ENCODE measurements around the gene NFATC2. TPM values are rescaled to one million over a fixed set of nuclear protein-coding genes. Genes with fewer than 3 reads are reported as not detected.

NFATC2 gene
- total and polyA plus RNA-seq, 2 experiments from 2014 or later: 0.52 to 0.59 TPM

DNA sequence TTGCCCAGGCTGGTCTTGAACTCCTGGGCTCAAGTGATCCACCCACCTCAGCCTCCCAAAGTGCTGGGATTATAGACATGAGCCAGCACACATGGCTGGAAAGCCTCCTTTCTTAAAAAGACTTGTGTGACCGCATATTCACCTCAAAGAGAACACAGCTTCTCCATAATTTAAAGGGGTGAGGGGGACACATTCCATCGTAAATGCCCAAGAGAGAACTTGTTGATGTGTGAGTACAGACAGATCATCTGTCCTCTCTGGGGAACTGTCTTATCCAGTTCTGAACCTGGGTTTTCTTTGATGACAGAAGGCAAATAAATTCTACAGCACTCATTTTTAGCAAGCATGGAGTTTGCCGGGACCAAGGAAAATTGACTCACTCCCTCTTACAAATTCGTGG, 47.2 kb downstream of the NFATC2 start (continued):
- TF ChIP-seq, protein P1, sequence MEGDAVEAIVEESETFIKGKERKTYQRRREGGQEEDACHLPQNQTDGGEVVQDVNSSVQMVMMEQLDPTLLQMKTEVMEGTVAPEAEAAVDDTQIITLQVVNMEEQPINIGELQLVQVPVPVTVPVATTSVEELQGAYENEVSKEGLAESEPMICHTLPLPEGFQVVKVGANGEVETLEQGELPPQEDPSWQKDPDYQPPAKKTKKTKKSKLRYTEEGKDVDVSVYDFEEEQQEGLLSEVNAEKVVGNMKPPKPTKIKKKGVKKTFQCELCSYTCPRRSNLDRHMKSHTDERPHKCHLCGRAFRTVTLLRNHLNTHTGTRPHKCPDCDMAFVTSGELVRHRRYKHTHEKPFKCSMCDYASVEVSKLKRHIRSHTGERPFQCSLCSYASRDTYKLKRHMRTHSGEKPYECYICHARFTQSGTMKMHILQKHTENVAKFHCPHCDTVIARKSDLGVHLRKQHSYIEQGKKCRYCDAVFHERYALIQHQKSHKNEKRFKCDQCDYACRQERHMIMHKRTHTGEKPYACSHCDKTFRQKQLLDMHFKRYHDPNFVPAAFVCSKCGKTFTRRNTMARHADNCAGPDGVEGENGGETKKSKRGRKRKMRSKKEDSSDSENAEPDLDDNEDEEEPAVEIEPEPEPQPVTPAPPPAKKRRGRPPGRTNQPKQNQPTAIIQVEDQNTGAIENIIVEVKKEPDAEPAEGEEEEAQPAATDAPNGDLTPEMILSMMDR (conservative IDR thresholded peaks at IDR 0.05; ENCODE audit: low read depth in 2 of 2): no peak
- no peak for TF ChIP-seq STAT1 (IDR thresholded peaks at IDR 0.05; ENCODE audit: unreplicated experiment)
- no peak for TF ChIP-seq NANOG (IDR thresholded peaks at IDR 0.05; ENCODE audit: borderline replicate concordance)
- TF ChIP-seq, protein P2, sequence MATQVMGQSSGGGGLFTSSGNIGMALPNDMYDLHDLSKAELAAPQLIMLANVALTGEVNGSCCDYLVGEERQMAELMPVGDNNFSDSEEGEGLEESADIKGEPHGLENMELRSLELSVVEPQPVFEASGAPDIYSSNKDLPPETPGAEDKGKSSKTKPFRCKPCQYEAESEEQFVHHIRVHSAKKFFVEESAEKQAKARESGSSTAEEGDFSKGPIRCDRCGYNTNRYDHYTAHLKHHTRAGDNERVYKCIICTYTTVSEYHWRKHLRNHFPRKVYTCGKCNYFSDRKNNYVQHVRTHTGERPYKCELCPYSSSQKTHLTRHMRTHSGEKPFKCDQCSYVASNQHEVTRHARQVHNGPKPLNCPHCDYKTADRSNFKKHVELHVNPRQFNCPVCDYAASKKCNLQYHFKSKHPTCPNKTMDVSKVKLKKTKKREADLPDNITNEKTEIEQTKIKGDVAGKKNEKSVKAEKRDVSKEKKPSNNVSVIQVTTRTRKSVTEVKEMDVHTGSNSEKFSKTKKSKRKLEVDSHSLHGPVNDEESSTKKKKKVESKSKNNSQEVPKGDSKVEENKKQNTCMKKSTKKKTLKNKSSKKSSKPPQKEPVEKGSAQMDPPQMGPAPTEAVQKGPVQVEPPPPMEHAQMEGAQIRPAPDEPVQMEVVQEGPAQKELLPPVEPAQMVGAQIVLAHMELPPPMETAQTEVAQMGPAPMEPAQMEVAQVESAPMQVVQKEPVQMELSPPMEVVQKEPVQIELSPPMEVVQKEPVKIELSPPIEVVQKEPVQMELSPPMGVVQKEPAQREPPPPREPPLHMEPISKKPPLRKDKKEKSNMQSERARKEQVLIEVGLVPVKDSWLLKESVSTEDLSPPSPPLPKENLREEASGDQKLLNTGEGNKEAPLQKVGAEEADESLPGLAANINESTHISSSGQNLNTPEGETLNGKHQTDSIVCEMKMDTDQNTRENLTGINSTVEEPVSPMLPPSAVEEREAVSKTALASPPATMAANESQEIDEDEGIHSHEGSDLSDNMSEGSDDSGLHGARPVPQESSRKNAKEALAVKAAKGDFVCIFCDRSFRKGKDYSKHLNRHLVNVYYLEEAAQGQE (IDR thresholded peaks at IDR 0.05; ENCODE audit: unreplicated experiment): no peak

DNA sequence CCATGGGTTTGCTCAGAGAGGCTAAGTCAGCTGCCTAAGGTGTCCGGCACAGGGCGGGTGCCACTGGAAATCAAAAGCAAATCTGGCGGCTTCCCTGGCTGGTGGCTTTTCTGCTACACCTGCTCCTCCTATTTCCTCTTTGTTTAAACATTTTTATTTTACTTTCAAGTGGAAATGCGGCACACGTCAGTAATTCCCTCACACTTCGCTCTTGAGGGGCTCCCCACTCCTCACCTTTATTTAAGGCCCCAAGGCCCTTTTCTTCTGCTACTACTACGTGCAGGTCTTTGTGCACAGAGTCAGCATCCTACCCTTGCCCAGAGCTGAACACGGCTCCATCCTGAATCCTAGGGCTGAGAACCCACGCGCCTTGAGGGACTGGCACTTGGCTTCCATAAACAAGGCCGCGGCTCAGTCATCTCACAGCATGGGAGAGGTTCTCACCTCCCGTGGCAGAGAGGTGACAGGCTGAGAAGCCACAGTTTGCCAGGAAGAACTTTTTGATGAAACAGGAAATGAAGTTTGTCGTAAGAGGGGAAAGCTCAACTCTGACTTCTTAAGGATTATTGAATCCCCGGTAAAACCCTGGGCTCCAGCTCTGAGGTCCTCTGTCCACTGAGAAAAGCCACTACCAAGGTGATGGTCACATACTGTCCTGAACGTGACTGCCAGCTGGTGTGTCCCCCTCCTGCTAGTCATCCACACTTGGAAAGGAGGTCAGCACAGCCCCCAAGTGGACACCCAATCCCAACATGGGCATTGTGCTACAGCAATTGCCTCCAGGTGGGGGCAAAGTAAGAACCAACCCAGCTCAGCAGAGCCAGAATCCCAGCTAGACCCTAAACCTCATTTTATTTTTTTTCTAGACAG, 48.0 kb downstream of the NFATC2 start:
- no peak overlapping the region for H3K4me2 ChIP-seq
- H3K27me3 Mint-ChIP-seq (ENCODE audit: insufficient read depth, low read depth, poor library complexity): peaks cover 5% of the 10 kb centered on the region
- no peak overlapping the region for H3K4me3 ChIP-seq
- H3K9me2 ChIP-seq (ENCODE audit: insufficient read depth): no peaks in the 10 kb centered on the region
- H3F3A ChIP-seq (replicated peaks; ENCODE audit: low read depth): no peaks in the 10 kb centered on the region
- H3K4me3 Mint-ChIP-seq: no peak overlapping the region
- H3K4me1 Mint-ChIP-seq: peaks cover 18% of the 10 kb centered on the region
- no peaks in the 10 kb centered on the region for H3K36me3 ChIP-seq (ENCODE audit: insufficient read depth)
- H3K4me1 ChIP-seq (ENCODE audit: insufficient read depth): peaks cover 7% of the 10 kb centered on the region; the same call in 1 of the 2 replicates
- H3K27me3 ChIP-seq (ENCODE audit: insufficient read depth): no peaks in the 10 kb centered on the region
- H3K27ac ChIP-seq (ENCODE audit: low read depth): no peak overlapping the region
- ATAC-seq (no peak), DNase-seq (ENCODE audit: low spot score) (no peak)
- no peak overlapping the region for H3K27ac Mint-ChIP-seq
- no peaks in the 10 kb centered on the region for H3K9me3 Mint-ChIP-seq
- H3K79me2 ChIP-seq (replicated peaks; ENCODE audit: insufficient read depth): no peaks in the 10 kb centered on the region
- no peak overlapping the region for H2AFZ ChIP-seq
- H4K20me1 ChIP-seq (replicated peaks; ENCODE audit: insufficient read depth): no peaks in the 10 kb centered on the region
- no peaks in the 10 kb centered on the region for H3K36me3 Mint-ChIP-seq (ENCODE audit: low read depth)
- TF ChIP-seq, protein P3, sequence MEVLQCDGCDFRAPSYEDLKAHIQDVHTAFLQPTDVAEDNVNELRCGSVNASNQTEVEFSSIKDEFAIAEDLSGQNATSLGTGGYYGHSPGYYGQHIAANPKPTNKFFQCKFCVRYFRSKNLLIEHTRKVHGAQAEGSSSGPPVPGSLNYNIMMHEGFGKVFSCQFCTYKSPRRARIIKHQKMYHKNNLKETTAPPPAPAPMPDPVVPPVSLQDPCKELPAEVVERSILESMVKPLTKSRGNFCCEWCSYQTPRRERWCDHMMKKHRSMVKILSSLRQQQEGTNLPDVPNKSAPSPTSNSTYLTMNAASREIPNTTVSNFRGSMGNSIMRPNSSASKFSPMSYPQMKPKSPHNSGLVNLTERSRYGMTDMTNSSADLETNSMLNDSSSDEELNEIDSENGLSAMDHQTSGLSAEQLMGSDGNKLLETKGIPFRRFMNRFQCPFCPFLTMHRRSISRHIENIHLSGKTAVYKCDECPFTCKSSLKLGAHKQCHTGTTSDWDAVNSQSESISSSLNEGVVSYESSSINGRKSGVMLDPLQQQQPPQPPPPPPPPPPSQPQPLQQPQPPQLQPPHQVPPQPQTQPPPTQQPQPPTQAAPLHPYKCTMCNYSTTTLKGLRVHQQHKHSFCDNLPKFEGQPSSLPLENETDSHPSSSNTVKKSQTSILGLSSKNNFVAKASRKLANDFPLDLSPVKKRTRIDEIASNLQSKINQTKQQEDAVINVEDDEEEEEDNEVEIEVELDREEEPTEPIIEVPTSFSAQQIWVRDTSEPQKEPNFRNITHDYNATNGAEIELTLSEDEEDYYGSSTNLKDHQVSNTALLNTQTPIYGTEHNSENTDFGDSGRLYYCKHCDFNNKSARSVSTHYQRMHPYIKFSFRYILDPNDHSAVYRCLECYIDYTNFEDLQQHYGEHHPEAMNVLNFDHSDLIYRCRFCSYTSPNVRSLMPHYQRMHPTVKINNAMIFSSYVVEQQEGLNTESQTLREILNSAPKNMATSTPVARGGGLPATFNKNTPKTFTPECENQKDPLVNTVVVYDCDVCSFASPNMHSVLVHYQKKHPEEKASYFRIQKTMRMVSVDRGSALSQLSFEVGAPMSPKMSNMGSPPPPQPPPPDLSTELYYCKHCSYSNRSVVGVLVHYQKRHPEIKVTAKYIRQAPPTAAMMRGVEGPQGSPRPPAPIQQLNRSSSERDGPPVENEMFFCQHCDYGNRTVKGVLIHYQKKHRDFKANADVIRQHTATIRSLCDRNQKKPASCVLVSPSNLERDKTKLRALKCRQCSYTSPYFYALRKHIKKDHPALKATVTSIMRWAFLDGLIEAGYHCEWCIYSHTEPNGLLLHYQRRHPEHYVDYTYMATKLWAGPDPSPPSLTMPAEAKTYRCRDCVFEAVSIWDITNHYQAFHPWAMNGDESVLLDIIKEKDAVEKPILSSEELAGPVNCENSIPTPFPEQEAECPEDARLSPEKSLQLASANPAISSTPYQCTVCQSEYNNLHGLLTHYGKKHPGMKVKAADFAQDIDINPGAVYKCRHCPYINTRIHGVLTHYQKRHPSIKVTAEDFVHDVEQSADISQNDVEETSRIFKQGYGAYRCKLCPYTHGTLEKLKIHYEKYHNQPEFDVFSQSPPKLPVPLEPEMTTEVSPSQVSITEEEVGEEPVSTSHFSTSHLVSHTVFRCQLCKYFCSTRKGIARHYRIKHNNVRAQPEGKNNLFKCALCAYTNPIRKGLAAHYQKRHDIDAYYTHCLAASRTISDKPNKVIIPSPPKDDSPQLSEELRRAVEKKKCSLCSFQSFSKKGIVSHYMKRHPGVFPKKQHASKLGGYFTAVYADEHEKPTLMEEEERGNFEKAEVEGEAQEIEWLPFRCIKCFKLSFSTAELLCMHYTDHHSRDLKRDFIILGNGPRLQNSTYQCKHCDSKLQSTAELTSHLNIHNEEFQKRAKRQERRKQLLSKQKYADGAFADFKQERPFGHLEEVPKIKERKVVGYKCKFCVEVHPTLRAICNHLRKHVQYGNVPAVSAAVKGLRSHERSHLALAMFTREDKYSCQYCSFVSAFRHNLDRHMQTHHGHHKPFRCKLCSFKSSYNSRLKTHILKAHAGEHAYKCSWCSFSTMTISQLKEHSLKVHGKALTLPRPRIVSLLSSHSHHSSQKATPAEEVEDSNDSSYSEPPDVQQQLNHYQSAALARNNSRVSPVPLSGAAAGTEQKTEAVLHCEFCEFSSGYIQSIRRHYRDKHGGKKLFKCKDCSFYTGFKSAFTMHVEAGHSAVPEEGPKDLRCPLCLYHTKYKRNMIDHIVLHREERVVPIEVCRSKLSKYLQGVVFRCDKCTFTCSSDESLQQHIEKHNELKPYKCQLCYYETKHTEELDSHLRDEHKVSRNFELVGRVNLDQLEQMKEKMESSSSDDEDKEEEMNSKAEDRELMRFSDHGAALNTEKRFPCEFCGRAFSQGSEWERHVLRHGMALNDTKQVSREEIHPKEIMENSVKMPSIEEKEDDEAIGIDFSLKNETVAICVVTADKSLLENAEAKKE (CRISPR knock-in tag; IDR thresholded peaks at IDR 0.05): no peak
- no peak for TF ChIP-seq ZNF331 (CRISPR knock-in tag; IDR thresholded peaks at IDR 0.05; ENCODE audit: low read depth)
- TF ChIP-seq ZNF114 (CRISPR knock-in tag; IDR thresholded peaks at IDR 0.05): no peak
- no peak for TF ChIP-seq EZH2 (IDR thresholded peaks at IDR 0.05; ENCODE audit: low read depth, unreplicated experiment)
- TF ChIP-seq POLR2AphosphoS5 (IDR thresholded peaks at IDR 0.05; ENCODE audit: low read depth): no peak
- TF ChIP-seq, protein P1 (conservative IDR thresholded peaks at IDR 0.05; ENCODE audit: low read depth in 2 of 2): no peak
